Endothelial cell of umbilical vein (primary cell): ENCODE measurements around the gene HDAC7. TPM values are rescaled to one million over a fixed set of nuclear protein-coding genes. Genes with fewer than 3 reads are reported as not detected.

Source experiments
- BruUV-seq: library from RNA; stranded (reverse); fragments of 400-500 nt; replicated peaks from 2 replicates; lab custom pipeline; 2021; lab: Mats Ljungman, UMichigan
- CTCF ChIA-PET: fragments of 300-600, 350-600 bp; sonication (Branson Sonifier 250); formaldehyde crosslinking; loops from one replicate; lab custom pipeline; 2021; ENCODE audit warnings: antibody characterized with exemption, inconsistent platforms; lab: Charles Lee
- POLR2A ChIA-PET: fragments of 300-600, 350-600 bp; sonication (Branson Sonifier 250); formaldehyde crosslinking; loops from one replicate; lab custom pipeline; 2021; ENCODE audit warnings: antibody characterized with exemption, inconsistent platforms; lab: Charles Lee
- DNase-seq: peaks from one replicate; pipeline ENCODE4 v3.0.0-alpha.2; 2011; ENCODE audit warnings: low read depth, low spot score
- FAIRE-seq: peaks from 2 replicates; lab custom pipeline; 2011; peaks lifted over from hg19 to GRCh38; lab: Jason Lieb, UNC
- H2AFZ ChIP-seq: 2 replicates; pipeline ENCODE4 v1.6.0; 2012; ENCODE audit warnings: low read depth, low read length, control low read depth, inconsistent platforms
- H3K27ac ChIP-seq: 2 replicates; pipeline ENCODE4 v1.5.1; 2011; ENCODE audit warnings: low read depth, mild to moderate bottlenecking, control low read depth, low read length, moderate library complexity; ENCODE audit not compliant: insufficient read depth
- H3K27me3 ChIP-seq, 2 experiments: 2 replicates each; pipeline versions ENCODE4 v1.6.0 to v1.6.1; 2011; ENCODE audit warnings: low read length in 2 of 2, mixed read lengths in 1 of 2; ENCODE audit not compliant: control insufficient read depth in 2 of 2, insufficient read depth in 2 of 2
- H3K36me3 ChIP-seq, 2 experiments: 2 replicates in 1 of 2; 3 replicates in 1 of 2; pipeline ENCODE4 v1.5.1; 2011; ENCODE audit warnings: low read length in 2 of 2, mild to moderate bottlenecking in 1 of 2, moderate library complexity in 1 of 2; ENCODE audit not compliant: control insufficient read depth in 2 of 2, insufficient read depth in 2 of 2; ENCODE audit errors: extremely low read depth in 1 of 2
- H3K4me1 ChIP-seq: 3 replicates; pipeline ENCODE4 v1.5.1; 2011; ENCODE audit warnings: mild to moderate bottlenecking, low read length; ENCODE audit not compliant: control insufficient read depth, insufficient read depth; ENCODE audit errors: extremely low read depth
- H3K4me2 ChIP-seq: 2 replicates; pipeline ENCODE4 v1.6.1; 2011; ENCODE audit warnings: low read length, control low read depth, mixed read lengths; ENCODE audit not compliant: insufficient read depth
- H3K4me3 ChIP-seq, 3 experiments: fragments of 200-600 bp in 1 of 3; sonication (generic), shearing (Covaris generic) in 1 of 3; replicated peaks in 1 of 3; 2 replicates each; pipeline ENCODE4 v1.5.1; 2011 to 2016; ENCODE audit warnings: control low read depth in 3 of 3, low read length in 3 of 3, mild to moderate bottlenecking in 2 of 3, inconsistent platforms in 1 of 3, low read depth in 1 of 3, moderate library complexity in 1 of 3; ENCODE audit not compliant: insufficient read depth in 1 of 3
- H3K79me2 ChIP-seq: 2 replicates; pipeline ENCODE4 v1.6.0; 2012; ENCODE audit warnings: low read length, inconsistent platforms; ENCODE audit not compliant: control insufficient read depth, insufficient read depth
- H3K9ac ChIP-seq: replicated peaks from 2 replicates; pipeline ENCODE3; 2011; ENCODE audit warnings: low read length, control low read depth; ENCODE audit not compliant: insufficient read depth; ENCODE audit errors: extremely low read depth
- H3K9me1 ChIP-seq: replicated peaks from 3 replicates; pipeline ENCODE4 v1.6.0; 2011; ENCODE audit warnings: mild to moderate bottlenecking, low read length; ENCODE audit not compliant: control insufficient read depth, insufficient read depth; ENCODE audit errors: extremely low read depth
- H3K9me3 ChIP-seq: replicated peaks from 2 replicates; pipeline ENCODE4 v1.5.1; 2012; ENCODE audit warnings: low read length, inconsistent platforms; ENCODE audit not compliant: control insufficient read depth, insufficient read depth
- H4K20me1 ChIP-seq: replicated peaks from 2 replicates; pipeline ENCODE3; 2011; ENCODE audit warnings: mild to moderate bottlenecking, low read length; ENCODE audit not compliant: control insufficient read depth, insufficient read depth; ENCODE audit errors: extremely low read depth
- CTCF ChIP-seq, 2 donors: IDR thresholded peaks; 1 replicate in 1 of 2; 2 replicates in 1 of 2; pipeline ENCODE4 v1.5.1; 2011; ENCODE audit warnings: low read length in 2 of 2, mild to moderate bottlenecking in 2 of 2, moderate library complexity in 2 of 2, control low read depth in 1 of 2, inconsistent platforms in 1 of 2, low read depth in 1 of 2; ENCODE audit not compliant: insufficient read depth in 1 of 2; ENCODE audit errors: extremely low read depth in 1 of 2
- MAX ChIP-seq: IDR thresholded peaks from 2 replicates; pipeline ENCODE4 v1.6.1; 2011; ENCODE audit not compliant: insufficient read depth, insufficient read length
- POLR2A ChIP-seq: IDR thresholded peaks from 2 replicates; pipeline ENCODE4 v1.6.1; 2012; ENCODE audit warnings: low read depth, mild to moderate bottlenecking, control low read depth, low read length
- POLR2AphosphoS5 ChIP-seq: IDR thresholded peaks from 2 replicates; pipeline ENCODE4 v1.6.1; 2012; ENCODE audit warnings: low read depth, mild to moderate bottlenecking, control low read depth, low read length, moderate library complexity; ENCODE audit not compliant: insufficient read depth
- dilution Hi-C: fragments of 300-500 bp; cut with MboI; formaldehyde crosslinking; loops from one replicate; pipeline ENCODE4 v1.15.0; 2019; ENCODE audit warnings: low sequenced_read_pairs; ENCODE audit not compliant: extremely low pct_ligation_motif_present
- intact Hi-C: fragments of 100-400 bp; cut with micrococcal nuclease; formaldehyde crosslinking; loops from one replicate; pipeline ENCODE4 v1.10.0; 2022
- polyA plus RNA-seq, 4 experiments: library from polyadenylated mRNA; depleted of rRNA in 3 of 4; stranded (reverse) in 3 of 4; unstranded in 1 of 4; fragments of >200 nt; gene quantifications; 2 replicates each; pipeline versions ENCODE4 v1.2.1 to v1.2.3, GENCODE V29; 2011 to 2012; ENCODE audit warnings: missing spikeins in 1 of 4
- total RNA-seq: library from RNA; stranded (reverse); gene quantifications from 2 replicates; pipeline ENCODE4 v1.2.3, GENCODE V29; 2021

The HDAC7 gene
- total and polyA plus RNA-seq, 2 donors (not counting 3 experiments of a cell fraction or from before 2014, with no cell fraction given), result 119 to 249 TPM

- no peak overlapping the region for H3K27ac ChIP-seq
- H3K4me1 ChIP-seq, result peaks cover 27% of the 10 kb centered on the region
- no peaks in the 10 kb centered on the region for H3K27me3 ChIP-seq
- H3K9ac ChIP-seq, result no peak overlapping the region
- intact Hi-C loops, result loop anchor here (5.0 kb wide), 1 partner anchor 36 kb away; the partner anchor contains the start of gene HDAC7
- H3K4me2 ChIP-seq, result no peak overlapping the region
- no peak for FAIRE-seq
- H3K4me3 ChIP-seq, result no peak overlapping the region
- no peaks in the 10 kb centered on the region for H3K9me3 ChIP-seq
- H2AFZ ChIP-seq, result no peak overlapping the region
- no peaks in the 10 kb centered on the region for H3K9me1 ChIP-seq
- H3K36me3 ChIP-seq, result peaks cover 17 to 41% of the 10 kb centered on the region in 2 experiments
- no TSS peak for BruUV-seq
- H3K79me2 ChIP-seq, result no peaks in the 10 kb centered on the region
- ChIA-PET POLR2A (interaction anchor here (0.5 to 1.5 kb wide), 2 partner anchors 16 to 57 kb away, joined by 3 to 8 read pairs; no protein-coding TSS in a partner anchor), CTCF (interaction anchor here (0.7 to 10.4 kb wide), 16 partner anchors 9 to 68 kb away, joined by 3 to 244 read pairs (median 5); partner anchors contain the start of gene SLC48A1)
- DNase-seq, result no peak
- dilution Hi-C loops, result no loop called here
- H4K20me1 ChIP-seq, result no peaks in the 10 kb centered on the region
- peak; percentile 9 for TF ChIP-seq POLR2A
- peak; percentile 14 for TF ChIP-seq POLR2AphosphoS5
- TF ChIP-seq MAX, result no peak
- TF ChIP-seq CTCF (IDR thresholded peaks at IDR 0.05; ENCODE audit: extremely low read depth in 1 of 2, insufficient read depth in 1 of 2, low read depth in 1 of 2, low read length in 2 of 2), result no peak
Observed at GRCh38 chr12:47781479-47782371, 38.0 kb downstream of the HDAC7 start.
